Upper lobe of right lung (tissue), 1 donor: ENCODE measurements around the gene TSACC. TPM values are rescaled to one million over a fixed set of nuclear protein-coding genes. Genes with fewer than 3 reads are reported as not detected.
A peak's percentile ranks its signal among the peaks of the same experiment; 100 is the strongest.
"Not testable (repeated sequence)": the region's sequence is repeated elsewhere in the genome, so short reads cannot be mapped to it uniquely, and the experiment has no call there.

ENCODE experiments used
- ATAC-seq: fragments of 200-7000 bp; cut with Tn5 transposase; one replicate; pipeline ENCODE4 v1.9.1; 2020; ENCODE audit warnings: mild to moderate bottlenecking, moderate library complexity
- DNase-seq: peaks from one replicate; pipeline ENCODE4 v3.0.0-alpha.2; 2020
- H3K27ac ChIP-seq: fragments of 200-600 bp; one replicate; pipeline ENCODE4 v1.8.0; 2022
- H3K27me3 ChIP-seq: fragments of 200-600 bp; one replicate; pipeline ENCODE4 v1.8.0; 2022; ENCODE audit warnings: mild to moderate bottlenecking
- H3K36me3 ChIP-seq: fragments of 200-600 bp; one replicate; pipeline ENCODE4 v1.8.0; 2022
- H3K4me1 ChIP-seq: fragments of 200-600 bp; one replicate; pipeline ENCODE4 v1.8.0; 2022
- H3K4me3 ChIP-seq: fragments of 200-600 bp; one replicate; pipeline ENCODE4 v1.8.0; 2022; ENCODE audit warnings: mild to moderate bottlenecking
- H3K9me3 ChIP-seq: fragments of 200-600 bp; one replicate; pipeline ENCODE4 v1.8.0; 2022
- CTCF ChIP-seq: fragments of 200-600 bp; IDR thresholded peaks from one replicate; pipeline ENCODE4 v1.8.0; 2022; ENCODE audit warnings: antibody characterized with exemption
- intact Hi-C: fragments of 100-400 bp; cut with DNase I; formaldehyde crosslinking; loops from one replicate; pipeline ENCODE4 v1.11.0; 2022
- total RNA-seq: library from RNA; stranded (reverse); fragmentation: NEBNext Ultra II Directional; extraction: Animal tissue kit (Norgen Biotek cat#: 25700); gene quantifications from one replicate; pipeline ENCODE4 v1.2.1, GENCODE V29; 2021
- donor health status: DM: no; HTN: yes; CAD: no; lungs with severe emphysema.

The TSACC gene
- total RNA-seq, 1 donor from 2014 or later = not detected

- Histone ChIP-seq H3K4me3 (no peak overlapping the region), H3K9me3 (no peaks in the 10 kb centered on the region), H3K36me3 (peaks cover 100% of the 10 kb centered on the region), H3K27me3 (no peaks in the 10 kb centered on the region), H3K27ac (no peak overlapping the region), H3K4me1 (no peaks in the 10 kb centered on the region)
- intact Hi-C loops = no loop called here
- DNase-seq (no peak), ATAC-seq (no peak)
- no peak for TF ChIP-seq CTCF
These were observed 21.4 kb upstream of the TSACC start for GRCh38 chr1:156316909-156317308.

DNA sequence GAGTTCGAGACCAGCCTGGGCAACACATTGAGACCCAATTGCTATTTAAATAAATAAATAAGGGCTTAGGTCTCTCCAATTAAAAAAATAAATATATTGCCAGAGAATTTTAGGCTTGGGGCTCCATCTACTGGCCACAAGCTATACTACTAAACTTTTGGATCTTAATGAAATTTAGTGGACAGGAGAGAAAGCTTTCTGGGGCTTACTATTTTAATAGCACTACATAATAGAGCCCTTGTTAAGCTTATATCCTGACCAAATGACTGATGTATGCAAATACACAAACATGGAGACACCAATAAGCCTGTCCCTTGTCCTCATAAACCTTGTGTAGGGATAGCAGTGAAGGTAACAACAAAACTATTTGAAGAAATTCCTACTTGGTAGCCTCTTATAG, 18.7 kb upstream of the TSACC start:
- peak; percentile 54 for TF ChIP-seq CTCF
- no peaks in the 10 kb centered on the region for H3K4me1 ChIP-seq
- H3K27me3 ChIP-seq = no peaks in the 10 kb centered on the region
- DNase-seq = no peak
- no peak overlapping the region for H3K27ac ChIP-seq
- no peak overlapping the region for H3K4me3 ChIP-seq
- ATAC-seq = no peak
- H3K36me3 ChIP-seq = peaks cover 100% of the 10 kb centered on the region
- intact Hi-C loops = no loop called here
- no peaks in the 10 kb centered on the region for H3K9me3 ChIP-seq

GRCh38 chr1:156320560-156320959, 17.8 kb upstream of the TSACC start:
- ATAC-seq (no peak), DNase-seq (no peak)
- no peaks in the 10 kb centered on the region for H3K4me1 ChIP-seq
- H3K9me3 ChIP-seq = no peaks in the 10 kb centered on the region
- no peak overlapping the region for H3K27ac ChIP-seq
- intact Hi-C loops = no loop called here
- H3K36me3 ChIP-seq = peaks cover 99% of the 10 kb centered on the region
- no peak for TF ChIP-seq CTCF
- H3K4me3 ChIP-seq = no peak overlapping the region
- no peaks in the 10 kb centered on the region for H3K27me3 ChIP-seq

DNA sequence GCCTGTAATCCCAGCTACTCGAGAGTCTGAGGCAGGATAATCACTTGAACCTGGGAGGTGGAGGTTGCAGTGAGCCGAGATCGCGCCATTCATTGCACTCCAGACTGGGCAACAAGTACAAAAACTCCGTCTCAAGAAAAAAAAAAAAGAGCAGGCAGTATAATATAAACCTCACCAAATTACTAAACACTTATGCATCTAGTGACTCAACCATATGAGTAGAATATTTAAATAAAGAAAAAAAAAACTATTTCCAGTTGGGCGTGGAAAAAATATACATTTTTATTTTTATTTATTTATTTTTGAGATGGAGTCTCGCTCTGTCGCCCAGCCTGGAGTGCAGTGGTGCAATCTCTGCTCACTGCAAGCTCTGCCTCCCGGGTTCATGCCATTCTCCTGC, 15.1 kb upstream of the TSACC start:
- H3K36me3 ChIP-seq = peaks cover 78% of the 10 kb centered on the region
- H3K4me3 ChIP-seq, H3K4me1 ChIP-seq, H3K9me3 ChIP-seq, H3K27ac ChIP-seq, H3K27me3 ChIP-seq, DNase-seq, intact Hi-C loops, ATAC-seq: not testable (repeated sequence)

DNA sequence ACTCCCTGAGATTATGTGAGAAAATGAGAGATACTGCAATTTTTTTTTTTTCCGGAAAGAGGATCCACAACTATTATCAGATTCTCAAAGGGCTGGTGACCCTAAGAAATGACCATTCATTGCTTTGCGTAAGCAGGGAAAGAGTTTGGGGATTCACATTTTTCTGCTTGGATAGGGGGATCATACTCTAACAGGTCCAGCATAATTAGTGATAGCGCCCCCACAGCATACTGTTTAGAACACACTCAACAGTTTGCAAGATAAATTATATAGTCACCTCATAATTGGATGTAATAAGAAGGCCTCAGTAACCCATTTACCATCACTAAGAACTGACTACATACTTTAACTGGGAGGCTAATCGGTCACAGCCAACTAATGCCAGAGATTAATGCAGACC, 2.1 kb upstream of the TSACC start:
- no peaks in the 10 kb centered on the region for H3K27me3 ChIP-seq
- intact Hi-C loops = no loop called here
- H3K9me3 ChIP-seq = no peaks in the 10 kb centered on the region
- DNase-seq (no peak), ATAC-seq (no peak)
- no peak overlapping the region for H3K27ac ChIP-seq
- TF ChIP-seq CTCF = peak; percentile 9
- H3K4me1 ChIP-seq = peaks cover 12% of the 10 kb centered on the region
- H3K4me3 ChIP-seq = no peak overlapping the region
- H3K36me3 ChIP-seq = peaks cover 45% of the 10 kb centered on the region

DNA sequence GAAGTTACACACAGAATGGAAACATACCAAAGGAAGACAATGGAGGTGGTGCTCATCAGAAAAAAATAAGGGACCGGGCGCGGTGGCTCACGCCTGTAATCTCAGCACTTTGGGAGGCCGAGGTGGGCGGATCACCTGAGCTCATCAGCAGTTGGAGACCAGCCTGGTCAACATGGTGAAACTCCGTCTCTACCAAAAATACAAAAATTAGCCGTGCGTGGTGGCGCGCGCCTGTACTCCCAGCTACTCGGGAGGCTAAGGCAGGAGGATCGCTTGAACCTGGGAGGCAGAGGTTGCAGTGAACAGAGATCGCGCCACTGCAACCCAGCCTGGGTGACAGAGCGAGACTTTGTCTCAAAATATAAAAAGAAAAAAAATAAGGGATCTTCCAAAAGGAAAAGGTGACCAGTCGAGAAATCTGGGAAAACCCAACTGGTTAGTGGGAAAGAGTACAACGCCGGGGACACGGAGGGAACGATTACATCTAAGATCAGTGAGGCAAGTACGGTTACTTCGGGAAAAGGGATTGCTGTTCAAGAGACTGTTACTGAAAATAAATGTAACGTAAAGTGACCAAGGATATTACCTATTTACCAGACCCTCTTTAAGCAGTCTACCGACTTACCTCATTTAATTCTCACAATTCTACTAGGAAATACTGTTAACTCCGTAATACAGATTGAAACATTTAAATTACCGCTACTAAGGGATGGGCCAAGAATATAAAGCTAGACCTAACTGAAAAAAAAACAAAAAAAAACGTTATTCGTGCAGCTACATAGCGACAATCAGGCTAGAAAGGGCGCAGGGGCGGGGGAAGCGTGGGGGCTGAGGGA, 1.1 kb upstream of the TSACC start:
- H3K4me3 ChIP-seq = peak overlapping the region; percentile 96
- ATAC-seq (no peak), DNase-seq (no peak)
- H3K4me1 ChIP-seq = peaks cover 12% of the 10 kb centered on the region
- no peaks in the 10 kb centered on the region for H3K27me3 ChIP-seq
- peak overlapping the region; percentile 70 for H3K27ac ChIP-seq
- no peaks in the 10 kb centered on the region for H3K9me3 ChIP-seq
- intact Hi-C loops = no loop called here
- peaks cover 35% of the 10 kb centered on the region for H3K36me3 ChIP-seq
- no peak for TF ChIP-seq CTCF
